Measurements from ENCODE around the gene RIC3.

RIC3 gene

GRCh38 chr11:8093931-8094575 is 74.8 kb downstream of the RIC3 start:
- H3K4me3 ChIP-seq (ENCODE audit: low read depth, low read length) = no peak overlapping the region
- DNase-seq (ENCODE audit: low read depth) = no peak

- DNase-seq (ENCODE audit: low read depth) = no peak
- H3K4me3 ChIP-seq (ENCODE audit: low read depth, low read length) = no peak overlapping the region
Measured at GRCh38 chr11:8092587-8093424, 76.0 kb downstream of the RIC3 start.

- no peak for DNase-seq (ENCODE audit: low read depth)
- H3K4me3 ChIP-seq (ENCODE audit: low read depth, low read length) = no peak overlapping the region
Measured at GRCh38 chr11:8091721-8092120, 77.1 kb downstream of the RIC3 start.

GRCh38 chr11:8090756-8091155 is 78.1 kb downstream of the RIC3 start:
- H3K4me3 ChIP-seq (ENCODE audit: low read depth, low read length) = no peak overlapping the region
- no peak for DNase-seq (ENCODE audit: low read depth)

GRCh38 chr11:8089791-8090510 is 78.9 kb downstream of the RIC3 start:
- DNase-seq (ENCODE audit: low read depth) = no peak
- no peak overlapping the region for H3K4me3 ChIP-seq (ENCODE audit: low read depth, low read length)

- H3K4me3 ChIP-seq (ENCODE audit: low read depth, low read length) = no peak overlapping the region
- no peak for DNase-seq (ENCODE audit: low read depth)
Measured at GRCh38 chr11:8087756-8088155, 81.1 kb downstream of the RIC3 start.

GRCh38 chr11:8087185-8087584 is 81.6 kb downstream of the RIC3 start:
- H3K4me3 ChIP-seq (ENCODE audit: low read depth, low read length) = no peak overlapping the region
- no peak for DNase-seq (ENCODE audit: low read depth)

- no peak overlapping the region for H3K4me3 ChIP-seq (ENCODE audit: low read depth, low read length)
- no peak for DNase-seq (ENCODE audit: low read depth)
Measured at GRCh38 chr11:8086571-8086970, 82.3 kb downstream of the RIC3 start.

GRCh38 chr11:8086001-8086479 is 82.8 kb downstream of the RIC3 start:
- no peak for DNase-seq (ENCODE audit: low read depth)
- no peak overlapping the region for H3K4me3 ChIP-seq (ENCODE audit: low read depth, low read length)

GRCh38 chr11:8085011-8085645 is 83.7 kb downstream of the RIC3 start:
- H3K4me3 ChIP-seq (ENCODE audit: low read depth, low read length) = no peak overlapping the region
- DNase-seq (ENCODE audit: low read depth) = no peak

GRCh38 chr11:8084352-8084751 is 84.5 kb downstream of the RIC3 start:
- DNase-seq (ENCODE audit: low read depth) = no peak
- no peak overlapping the region for H3K4me3 ChIP-seq (ENCODE audit: low read depth, low read length)

- no peak for DNase-seq (ENCODE audit: low read depth)
- no peak overlapping the region for H3K4me3 ChIP-seq (ENCODE audit: low read depth, low read length)
Measured at GRCh38 chr11:8083871-8084281, 84.9 kb downstream of the RIC3 start.

GRCh38 chr11:8083088-8083395 is 85.8 kb downstream of the RIC3 start:
- H3K4me3 ChIP-seq (ENCODE audit: low read depth, low read length) = no peak overlapping the region
- DNase-seq (ENCODE audit: low read depth) = no peak

- H3K4me3 ChIP-seq (ENCODE audit: low read depth, low read length) = no peak overlapping the region
- no peak for DNase-seq (ENCODE audit: low read depth)
Measured at GRCh38 chr11:8082391-8083087, 86.3 kb downstream of the RIC3 start.

- DNase-seq (ENCODE audit: low read depth) = no peak
- peak overlapping the region; percentile 51 for H3K4me3 ChIP-seq (ENCODE audit: low read depth, low read length)
Measured at GRCh38 chr11:8081591-8082250, 87.1 kb downstream of the RIC3 start.

GRCh38 chr11:8080674-8081590 is 87.9 kb downstream of the RIC3 start, which contains the start of gene TUB:
TUB (plus strand) TSS chr11:8081211; CDS start chr11:8081511, 300 bp downstream.
- H3K4me3 ChIP-seq (ENCODE audit: low read depth, low read length) = peak within 1 kb of the TSS; percentile 51

GRCh38 chr11:8080069-8080670 is 88.7 kb downstream of the RIC3 start:
- peak overlapping the region; percentile 51 for H3K4me3 ChIP-seq (ENCODE audit: low read depth, low read length)
- DNase-seq (ENCODE audit: low read depth) = no peak

More at GRCh38 chr11:8080674-8081590, 87.9 kb downstream of the RIC3 start, which contains the start of gene TUB:
- no peak for DNase-seq (ENCODE audit: low read depth)
